GM23338 (cell line): ENCODE measurements around the gene MANBA. TPM values are rescaled to one million over a fixed set of nuclear protein-coding genes. Genes with fewer than 3 reads are reported as not detected.
"Not testable (repeated sequence)": the region's sequence is repeated elsewhere in the genome, so short reads cannot be mapped to it uniquely, and the experiment has no call there.

Experiments used
- ATAC-seq: fragments of 200-7000 bp; cut with Tn5 transposase; 3 replicates; pipeline ENCODE4 v1.9.1; 2020
- DNase-seq: peaks from one replicate; pipeline ENCODE4 v3.0.0-alpha.2; 2015; ENCODE audit warnings: low spot score
- H2AFZ ChIP-seq: fragments of 200-600 bp; sonication (generic); 2 replicates; pipeline ENCODE4 v1.8.0; 2016; ENCODE audit warnings: antibody characterized with exemption, mild to moderate bottlenecking, moderate library complexity
- H3F3A ChIP-seq: fragments of 200-600 bp; sonication (generic); replicated peaks from 2 replicates; pipeline ENCODE4 v1.8.0; 2017; ENCODE audit warnings: antibody characterized with exemption, mixed run types, low read depth
- H3K27ac ChIP-seq: fragments of 200-600 bp; sonication (generic); 2 replicates; pipeline ENCODE4 v1.6.1; 2016; ENCODE audit warnings: low read depth
- H3K27me3 ChIP-seq: fragments of 200-600 bp; sonication (generic); 2 replicates; pipeline ENCODE4 v1.8.0; 2016; ENCODE audit warnings: mild to moderate bottlenecking, mixed run types, moderate library complexity; ENCODE audit not compliant: insufficient read depth
- H3K36me3 ChIP-seq: fragments of 200-600 bp; sonication (generic); 2 replicates; pipeline ENCODE4 v1.8.0; 2016; ENCODE audit warnings: mild to moderate bottlenecking; ENCODE audit not compliant: insufficient read depth
- H3K4me1 ChIP-seq: fragments of 200-600 bp; sonication (generic); 2 replicates; pipeline ENCODE4 v1.8.0; 2016; ENCODE audit warnings: mild to moderate bottlenecking, moderate library complexity; ENCODE audit not compliant: insufficient read depth
- H3K4me2 ChIP-seq: fragments of 200-600 bp; sonication (generic); 2 replicates; pipeline ENCODE4 v1.7.1; 2017; ENCODE audit warnings: mixed run types
- H3K4me3 ChIP-seq: fragments of 200-600 bp; sonication (generic); 2 replicates; pipeline ENCODE4 v1.6.1; 2016; ENCODE audit warnings: mixed run types
- H3K79me2 ChIP-seq: fragments of 200-600 bp; sonication (generic); replicated peaks from 2 replicates; pipeline ENCODE4 v1.8.0; 2017; ENCODE audit warnings: mild to moderate bottlenecking; ENCODE audit not compliant: insufficient read depth
- H3K9me2 ChIP-seq: fragments of 200-600 bp; sonication (generic); 2 replicates; pipeline ENCODE4 v1.8.0; 2017; ENCODE audit not compliant: insufficient read depth
- H4K20me1 ChIP-seq: fragments of 200-600 bp; sonication (generic); replicated peaks from 2 replicates; pipeline ENCODE4 v1.8.0; 2017; ENCODE audit warnings: mild to moderate bottlenecking; ENCODE audit not compliant: insufficient read depth
- H3K27ac Mint-ChIP-seq: 2 replicates; pipeline ENCODE4 v1.8.0; 2020; ENCODE audit warnings: inconsistent platforms, mild to moderate bottlenecking, moderate library complexity, mixed read lengths
- H3K27me3 Mint-ChIP-seq: 3 replicates; pipeline ENCODE4 v1.8.0; 2022; ENCODE audit warnings: low read depth, mild to moderate bottlenecking, moderate library complexity, mixed read lengths, inconsistent platforms; ENCODE audit not compliant: insufficient read depth, poor library complexity
- H3K36me3 Mint-ChIP-seq: 3 replicates; pipeline ENCODE4 v1.8.0; 2021; ENCODE audit warnings: low read depth, mild to moderate bottlenecking, inconsistent platforms, moderate library complexity, mixed read lengths
- H3K4me1 Mint-ChIP-seq: 3 replicates; pipeline ENCODE4 v1.8.0; 2020; ENCODE audit warnings: mild to moderate bottlenecking, inconsistent platforms, mixed read lengths
- H3K4me3 Mint-ChIP-seq: 3 replicates; pipeline ENCODE4 v1.8.0; 2021; ENCODE audit warnings: moderate library complexity, mild to moderate bottlenecking, inconsistent platforms, mixed read lengths
- H3K9me3 Mint-ChIP-seq: 3 replicates; pipeline ENCODE4 v1.8.0; 2020; ENCODE audit warnings: moderate library complexity, mild to moderate bottlenecking, inconsistent platforms, mixed read lengths
- EZH2phosphoT487 ChIP-seq: fragments of 200-600 bp; sonication (generic); IDR thresholded peaks from one replicate; pipeline ENCODE4 v1.8.1; 2018; ENCODE audit warnings: antibody characterized with exemption; ENCODE audit not compliant: unreplicated experiment
- NANOG ChIP-seq: IDR thresholded peaks from 2 replicates; pipeline ENCODE4 v1.6.1; 2016; ENCODE audit warnings: antibody characterized with exemption, borderline replicate concordance
- POLR2AphosphoS5 ChIP-seq: IDR thresholded peaks from 2 replicates; pipeline ENCODE4 v1.6.1; 2016; ENCODE audit warnings: antibody characterized with exemption, low read depth
- ZNF114 ChIP-seq: fragments of 250-450 bp; sonication (Bioruptor Pico); IDR thresholded peaks from 2 replicates; pipeline ENCODE4 v1.5.0; 2020; ENCODE audit warnings: mild to moderate bottlenecking, moderate library complexity
- ZNF331 ChIP-seq: fragments of 250-450 bp; sonication (Bioruptor Pico); IDR thresholded peaks from 2 replicates; pipeline ENCODE4 v1.5.0; 2020; ENCODE audit warnings: low read depth, mild to moderate bottlenecking, moderate library complexity
- polyA plus RNA-seq: library from polyadenylated mRNA; unstranded; fragments of >200 nt; fragmentation: Nextera tagmentation; extraction: Ambion mirVana; gene quantifications from 2 replicates; pipeline ENCODE4 v1.2.1, GENCODE V29; 2016
- total RNA-seq: library from RNA; depleted of rRNA; stranded (reverse); fragments of >200 nt; shearing (Covaris generic); gene quantifications from 2 replicates; pipeline ENCODE4 v1.2.3, GENCODE V29; 2014
- TF ChIP-seq, protein P1 (sequence below): IDR thresholded peaks from 2 replicates; pipeline ENCODE4 v1.6.1; 2016; ENCODE audit warnings: antibody characterized with exemption
- TF ChIP-seq, protein P2 (sequence below): IDR thresholded peaks from one replicate; pipeline ENCODE4 v1.6.1; 2018; ENCODE audit warnings: antibody characterized with exemption; ENCODE audit not compliant: unreplicated experiment

MANBA gene
- total and polyA plus RNA-seq, 2 experiments from 2014 or later, result 13.2 to 54.3 TPM

DNA sequence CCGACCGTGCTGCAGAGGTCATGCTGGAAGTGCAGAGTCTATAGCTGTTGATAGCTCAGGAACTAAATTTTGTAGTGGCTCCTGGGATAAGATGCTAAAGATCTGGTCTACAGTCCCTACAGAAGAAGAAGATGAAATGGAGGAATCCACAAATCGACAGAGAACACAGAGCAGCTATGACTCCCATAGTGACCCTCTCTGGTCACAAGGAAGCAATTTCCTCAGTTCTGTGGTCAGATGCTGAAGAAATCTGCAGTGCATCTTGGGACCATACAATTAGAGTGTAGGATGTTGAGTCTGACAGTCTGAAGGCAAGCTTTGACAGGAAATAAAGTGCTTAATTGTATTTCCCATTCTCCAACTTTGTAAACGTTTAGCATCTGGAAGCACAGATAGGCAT is 8.8 kb downstream of the MANBA start:
- Histone ChIP-seq H3K4me3 (no peak overlapping the region), H3F3A (no peaks in the 10 kb centered on the region), H3K36me3 (peaks cover 5% of the 10 kb centered on the region; the same call in 1 of the 2 replicates), H3K4me2 (no peak overlapping the region), H3K27ac (no peak overlapping the region), H4K20me1 (peaks cover 11% of the 10 kb centered on the region; the same call in 1 of the 2 replicates), H2AFZ (no peak overlapping the region), H3K4me1 (no peaks in the 10 kb centered on the region), H3K9me2 (no peaks in the 10 kb centered on the region), H3K79me2 (peaks cover 75% of the 10 kb centered on the region), H3K27me3 (no peaks in the 10 kb centered on the region)
- H3K27me3 Mint-ChIP-seq, result no peaks in the 10 kb centered on the region
- peaks cover 3% of the 10 kb centered on the region; the same call in 2 of the 3 replicates for H3K9me3 Mint-ChIP-seq
- ATAC-seq, result no peak
- H3K4me1 Mint-ChIP-seq, result no peaks in the 10 kb centered on the region
- no peak overlapping the region for H3K27ac Mint-ChIP-seq
- no peak for TF ChIP-seq POLR2AphosphoS5
- TF ChIP-seq, protein P1, sequence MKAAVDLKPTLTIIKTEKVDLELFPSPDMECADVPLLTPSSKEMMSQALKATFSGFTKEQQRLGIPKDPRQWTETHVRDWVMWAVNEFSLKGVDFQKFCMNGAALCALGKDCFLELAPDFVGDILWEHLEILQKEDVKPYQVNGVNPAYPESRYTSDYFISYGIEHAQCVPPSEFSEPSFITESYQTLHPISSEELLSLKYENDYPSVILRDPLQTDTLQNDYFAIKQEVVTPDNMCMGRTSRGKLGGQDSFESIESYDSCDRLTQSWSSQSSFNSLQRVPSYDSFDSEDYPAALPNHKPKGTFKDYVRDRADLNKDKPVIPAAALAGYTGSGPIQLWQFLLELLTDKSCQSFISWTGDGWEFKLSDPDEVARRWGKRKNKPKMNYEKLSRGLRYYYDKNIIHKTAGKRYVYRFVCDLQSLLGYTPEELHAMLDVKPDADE, result no peak
- no peak for TF ChIP-seq ZNF114
- TF ChIP-seq NANOG, result no peak
- TF ChIP-seq ZNF331, result no peak
- TF ChIP-seq, protein P2, sequence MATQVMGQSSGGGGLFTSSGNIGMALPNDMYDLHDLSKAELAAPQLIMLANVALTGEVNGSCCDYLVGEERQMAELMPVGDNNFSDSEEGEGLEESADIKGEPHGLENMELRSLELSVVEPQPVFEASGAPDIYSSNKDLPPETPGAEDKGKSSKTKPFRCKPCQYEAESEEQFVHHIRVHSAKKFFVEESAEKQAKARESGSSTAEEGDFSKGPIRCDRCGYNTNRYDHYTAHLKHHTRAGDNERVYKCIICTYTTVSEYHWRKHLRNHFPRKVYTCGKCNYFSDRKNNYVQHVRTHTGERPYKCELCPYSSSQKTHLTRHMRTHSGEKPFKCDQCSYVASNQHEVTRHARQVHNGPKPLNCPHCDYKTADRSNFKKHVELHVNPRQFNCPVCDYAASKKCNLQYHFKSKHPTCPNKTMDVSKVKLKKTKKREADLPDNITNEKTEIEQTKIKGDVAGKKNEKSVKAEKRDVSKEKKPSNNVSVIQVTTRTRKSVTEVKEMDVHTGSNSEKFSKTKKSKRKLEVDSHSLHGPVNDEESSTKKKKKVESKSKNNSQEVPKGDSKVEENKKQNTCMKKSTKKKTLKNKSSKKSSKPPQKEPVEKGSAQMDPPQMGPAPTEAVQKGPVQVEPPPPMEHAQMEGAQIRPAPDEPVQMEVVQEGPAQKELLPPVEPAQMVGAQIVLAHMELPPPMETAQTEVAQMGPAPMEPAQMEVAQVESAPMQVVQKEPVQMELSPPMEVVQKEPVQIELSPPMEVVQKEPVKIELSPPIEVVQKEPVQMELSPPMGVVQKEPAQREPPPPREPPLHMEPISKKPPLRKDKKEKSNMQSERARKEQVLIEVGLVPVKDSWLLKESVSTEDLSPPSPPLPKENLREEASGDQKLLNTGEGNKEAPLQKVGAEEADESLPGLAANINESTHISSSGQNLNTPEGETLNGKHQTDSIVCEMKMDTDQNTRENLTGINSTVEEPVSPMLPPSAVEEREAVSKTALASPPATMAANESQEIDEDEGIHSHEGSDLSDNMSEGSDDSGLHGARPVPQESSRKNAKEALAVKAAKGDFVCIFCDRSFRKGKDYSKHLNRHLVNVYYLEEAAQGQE, result no peak
- TF ChIP-seq EZH2phosphoT487, result no peak
- no peak overlapping the region for H3K4me3 Mint-ChIP-seq
- peaks cover 9% of the 10 kb centered on the region; the same call in 2 of the 3 replicates for H3K36me3 Mint-ChIP-seq
- DNase-seq, result no peak

DNA sequence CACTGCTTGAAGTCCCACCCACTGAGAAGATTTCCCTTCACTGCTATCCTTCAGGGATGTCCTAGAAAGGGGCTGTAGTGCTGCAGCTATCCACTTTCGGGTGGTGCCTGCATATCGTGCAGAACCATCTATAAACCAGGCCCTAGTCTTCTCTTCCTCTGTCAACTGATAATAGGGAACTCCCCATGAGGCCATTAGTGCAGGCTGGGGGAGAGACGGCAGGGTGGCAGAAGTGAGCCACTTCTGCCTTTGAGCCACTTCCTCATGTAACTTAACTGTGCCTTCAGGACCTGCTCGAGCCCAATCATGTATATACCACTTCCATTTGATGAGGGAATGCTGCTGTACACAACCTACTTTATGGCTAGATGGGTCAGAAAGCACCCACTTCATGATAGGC is 17.4 kb downstream of the MANBA start:
- H3K4me1 ChIP-seq, H2AFZ ChIP-seq, H4K20me1 ChIP-seq, H3F3A ChIP-seq, H3K4me1 Mint-ChIP-seq, H3K27me3 ChIP-seq, H3K4me2 ChIP-seq, H3K36me3 ChIP-seq, H3K27me3 Mint-ChIP-seq, H3K4me3 ChIP-seq, H3K27ac Mint-ChIP-seq, H3K27ac ChIP-seq, ATAC-seq, DNase-seq, H3K9me3 Mint-ChIP-seq, H3K4me3 Mint-ChIP-seq, H3K9me2 ChIP-seq: not testable (repeated sequence)
- peaks cover 50% of the 10 kb centered on the region for H3K79me2 ChIP-seq
- peaks cover 20% of the 10 kb centered on the region for H3K36me3 Mint-ChIP-seq

DNA sequence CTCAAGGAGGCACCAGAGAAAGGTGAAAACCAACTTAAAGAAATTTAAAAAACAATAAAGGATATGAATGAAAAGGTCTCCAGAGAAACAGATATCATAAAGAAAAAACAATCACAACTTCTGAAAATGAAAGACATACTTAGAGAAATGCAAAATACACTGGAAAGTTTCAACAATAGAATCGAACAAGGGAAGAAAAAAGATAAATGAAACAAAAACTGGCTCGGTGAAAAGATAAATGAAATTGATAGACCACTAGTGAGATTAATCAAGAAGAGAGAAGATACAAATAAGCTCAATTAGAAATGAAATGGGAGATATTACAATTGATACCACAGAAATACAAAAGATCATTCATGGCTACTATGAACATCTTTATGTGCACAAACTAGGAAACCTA is 22.0 kb downstream of the MANBA start:
- H3K9me2 ChIP-seq, H3K36me3 ChIP-seq, H3K4me2 ChIP-seq, H3K27me3 Mint-ChIP-seq, DNase-seq, H3K4me3 ChIP-seq, H4K20me1 ChIP-seq, ATAC-seq, H3K27me3 ChIP-seq, H3F3A ChIP-seq, H3K9me3 Mint-ChIP-seq, H2AFZ ChIP-seq, H3K4me3 Mint-ChIP-seq, H3K4me1 ChIP-seq, H3K27ac ChIP-seq, H3K27ac Mint-ChIP-seq: not testable (repeated sequence)
- Mint-ChIP-seq H3K4me1 (peaks cover 18% of the 10 kb centered on the region), H3K36me3 (peaks cover 23% of the 10 kb centered on the region)
- peaks cover 73% of the 10 kb centered on the region for H3K79me2 ChIP-seq
